Mucosa of descending colon (tissue), 3 donors: Measurements from ENCODE around the gene CTNND2. TPM values are rescaled to one million over a fixed set of nuclear protein-coding genes. Genes with fewer than 3 reads are reported as not detected.

Experiments
- ATAC-seq: fragments of 200-7000 bp; cut with Tn5 transposase; one replicate; pipeline ENCODE4 v1.9.1; 2020; ENCODE audit warnings: mild to moderate bottlenecking, moderate library complexity
- DNase-seq, 3 donors: peaks; one replicate each; pipeline ENCODE4 v3.0.0-alpha.2; 2020
- H3K36me3 ChIP-seq: fragments of 200-600 bp; one replicate; pipeline ENCODE4 v1.8.0; 2021; ENCODE audit warnings: low read depth, mild to moderate bottlenecking
- H3K4me1 ChIP-seq: fragments of 200-600 bp; one replicate; pipeline ENCODE4 v1.8.0; 2021; ENCODE audit warnings: low read depth, mild to moderate bottlenecking
- H3K4me3 ChIP-seq: fragments of 200-600 bp; one replicate; pipeline ENCODE4 v1.8.0; 2021; ENCODE audit warnings: mild to moderate bottlenecking
- H3K9me3 ChIP-seq: fragments of 200-600 bp; one replicate; pipeline ENCODE4 v1.8.0; 2021; ENCODE audit warnings: mild to moderate bottlenecking
- CTCF ChIP-seq: fragments of 200-600 bp; IDR thresholded peaks from one replicate; pipeline ENCODE4 v1.8.0; 2022; ENCODE audit warnings: antibody characterized with exemption, mild to moderate bottlenecking
- intact Hi-C, 2 donors: fragments of 100-400 bp; cut with DNase I in 1 of 2; cut with micrococcal nuclease in 1 of 2; formaldehyde crosslinking; loops; one replicate each; pipeline versions ENCODE4 v1.11.0 to v1.11.1; 2022; cut with DNase I, micrococcal nuclease
- total RNA-seq, 3 donors: library from RNA; stranded (reverse); fragmentation: NEBNext Ultra II Directional in 2 of 3; extraction: Animal tissue kit (Norgen Biotek cat#: 25700) in 2 of 3; gene quantifications; one replicate each; pipeline versions ENCODE4 v1.2.1 to v1.2.4, GENCODE V29; 2021 to 2023
- donor health status: DM: no; HTN: no; CAD: no; lungs with moderate emphysema.
- donor health status: DM: no; HTN: no; CAD: no.
- donor health status: DM: no; HTN: yes; CAD: no.

CTNND2 gene
- total RNA-seq, 3 donors from 2014 or later, result 0.70 to 3.4 (median 0.81) TPM

GRCh38 chr5:11171236-11171635 is 733.0 kb downstream of the CTNND2 start:
- ATAC-seq, result no peak
- DNase-seq, result no peak
- TF ChIP-seq CTCF, result no peak
- H3K36me3 ChIP-seq, result no peaks in the 10 kb centered on the region
- intact Hi-C loops, result no loop called here
- H3K4me3 ChIP-seq, result no peak overlapping the region
- H3K9me3 ChIP-seq, result no peaks in the 10 kb centered on the region
- no peaks in the 10 kb centered on the region for H3K4me1 ChIP-seq

- Histone ChIP-seq H3K9me3 (no peaks in the 10 kb centered on the region), H3K4me1 (no peaks in the 10 kb centered on the region), H3K4me3 (no peak overlapping the region), H3K36me3 (no peaks in the 10 kb centered on the region)
- intact Hi-C loops, result no loop called here
- ATAC-seq (no peak), DNase-seq (no peak)
- no peak for TF ChIP-seq CTCF
Observed at GRCh38 chr5:11166923-11167322, 737.3 kb downstream of the CTNND2 start.

- ATAC-seq (no peak), DNase-seq (no peak)
- Histone ChIP-seq H3K36me3 (no peaks in the 10 kb centered on the region), H3K9me3 (no peaks in the 10 kb centered on the region), H3K4me1 (no peaks in the 10 kb centered on the region), H3K4me3 (no peak overlapping the region)
- no peak for TF ChIP-seq CTCF
- intact Hi-C loops, result no loop called here
Observed at GRCh38 chr5:11164531-11165294, 739.5 kb downstream of the CTNND2 start.

- ATAC-seq (no peak), DNase-seq (no peak)
- no peak for TF ChIP-seq CTCF
- intact Hi-C loops, result no loop called here
- Histone ChIP-seq H3K9me3 (no peaks in the 10 kb centered on the region), H3K4me3 (no peak overlapping the region), H3K4me1 (no peaks in the 10 kb centered on the region), H3K36me3 (no peaks in the 10 kb centered on the region)
Observed at GRCh38 chr5:11157132-11157531, 747.1 kb downstream of the CTNND2 start.

GRCh38 chr5:11153670-11154382 is 750.4 kb downstream of the CTNND2 start:
- Histone ChIP-seq H3K9me3 (no peaks in the 10 kb centered on the region), H3K4me3 (no peak overlapping the region), H3K36me3 (no peaks in the 10 kb centered on the region), H3K4me1 (no peaks in the 10 kb centered on the region)
- intact Hi-C loops, result no loop called here
- no peak for TF ChIP-seq CTCF
- DNase-seq, result no peak
- ATAC-seq, result no peak
